SU-DHL-6 (cell line): Measurements from ENCODE around the gene TRDMT1.

ENCODE experiments used
- CTCF ChIP-seq: fragments of 200-600 bp; sonication (generic); IDR thresholded peaks from one replicate; pipeline ENCODE4 v1.5.1; 2017; ENCODE audit warnings: antibody characterized with exemption, mild to moderate bottlenecking, low read length, moderate library complexity; ENCODE audit not compliant: insufficient read depth, poor library complexity, severe bottlenecking
- EZH2phosphoT487 ChIP-seq: fragments of 200-600 bp; sonication (generic), shearing (Covaris generic); conservative IDR thresholded peaks from 2 replicates; pipeline ENCODE4 v1.6.1; 2018; ENCODE audit warnings: mild to moderate bottlenecking, antibody characterized with exemption, low read length, moderate library complexity, mixed read lengths

DNA sequence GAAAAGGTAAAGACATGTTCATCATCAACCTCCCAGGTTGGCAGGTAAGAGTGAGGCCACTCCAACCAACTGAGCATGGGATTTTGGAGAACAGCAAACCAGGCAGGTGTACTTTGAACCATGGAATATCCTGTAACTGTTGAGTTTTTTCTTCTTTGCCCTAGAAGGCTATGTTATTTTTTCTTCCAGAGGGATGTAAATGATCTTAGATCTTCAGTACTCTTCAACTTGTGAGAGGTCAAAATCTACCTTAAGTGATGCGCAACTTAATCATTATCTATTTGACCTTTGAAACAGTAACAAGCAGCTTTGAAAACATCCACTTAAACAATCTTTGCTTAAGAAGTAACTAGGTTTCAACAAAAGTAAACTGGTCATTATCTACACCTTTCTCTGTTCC lies 71.7 kb downstream of the TRDMT1 start, which contains the start of gene CUBN:
- no peak for TF ChIP-seq CTCF
- TF ChIP-seq EZH2phosphoT487, result no peak
